GM12892 (cell line): ENCODE measurements around the gene QTRT2.

Experiments
- POLR2A ChIP-seq: IDR thresholded peaks from 2 replicates; pipeline ENCODE4 v1.6.1; 2011; ENCODE audit warnings: low read depth, low read length, control low read depth
- POLR2AphosphoS5 ChIP-seq: IDR thresholded peaks from 2 replicates; pipeline ENCODE4 v1.6.1; 2011; ENCODE audit warnings: low read depth, low read length, control low read depth
- TAF1 ChIP-seq: IDR thresholded peaks from 2 replicates; pipeline ENCODE4 v1.6.1; 2011; ENCODE audit warnings: low read depth, mild to moderate bottlenecking, control low read depth, low read length, borderline replicate concordance

DNA sequence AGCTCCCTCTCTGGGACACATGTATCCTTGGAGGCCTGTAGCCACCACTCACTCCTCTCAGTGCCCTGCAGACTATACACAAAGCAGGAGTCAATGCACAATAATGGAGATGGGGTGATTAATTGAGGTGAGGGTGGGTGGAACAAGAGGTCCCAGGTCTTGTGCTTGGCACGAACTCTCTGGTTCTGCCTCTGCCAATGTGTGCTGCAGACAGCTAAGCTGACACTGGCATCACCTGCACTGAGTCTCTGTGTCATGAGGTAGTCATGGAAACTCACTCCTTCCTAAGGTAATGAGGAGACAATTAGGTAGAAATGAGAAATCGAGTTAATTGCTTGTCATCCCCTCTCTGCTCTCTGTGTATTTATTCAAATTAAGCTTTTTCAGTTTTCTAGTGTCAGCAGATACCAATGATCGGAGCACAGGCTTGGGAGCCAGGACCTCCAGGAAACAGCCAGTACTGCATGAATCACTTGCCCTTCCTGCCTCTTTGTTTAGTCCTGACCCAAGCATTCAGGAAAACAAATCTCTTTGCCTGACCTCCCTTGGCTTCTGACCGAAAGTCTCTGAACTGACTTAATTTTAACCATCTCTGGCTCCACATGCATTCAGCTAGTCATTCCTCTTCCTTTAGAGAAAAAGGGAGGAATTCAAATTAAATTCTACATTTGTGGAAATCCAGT is 65.6 kb downstream of the QTRT2 start:
- no peak for TF ChIP-seq TAF1
- TF ChIP-seq POLR2A, result no peak
- no peak for TF ChIP-seq POLR2AphosphoS5
